Esophagus squamous epithelium (tissue), 4 donors: ENCODE data around the gene NLE1.

Source experiments
- POLR2A ChIP-seq, 4 donors: fragments of 450-650 bp; IDR thresholded peaks; one replicate each; pipeline ENCODE4 v1.6.1; 2017; ENCODE audit warnings: antibody characterized with exemption in 4 of 4, mild to moderate bottlenecking in 4 of 4, moderate library complexity in 3 of 4
- TF ChIP-seq, protein P1 (sequence below), 6 experiments: fragments of 450-650 bp in 4 of 6; fragments of 200-600 bp in 2 of 6; sonication (generic) in 2 of 6; IDR thresholded peaks; one replicate each; pipeline ENCODE4 v1.5.1; 2016 to 2019; ENCODE audit warnings: antibody characterized with exemption in 6 of 6, mild to moderate bottlenecking in 4 of 6, moderate library complexity in 4 of 6

DNA sequence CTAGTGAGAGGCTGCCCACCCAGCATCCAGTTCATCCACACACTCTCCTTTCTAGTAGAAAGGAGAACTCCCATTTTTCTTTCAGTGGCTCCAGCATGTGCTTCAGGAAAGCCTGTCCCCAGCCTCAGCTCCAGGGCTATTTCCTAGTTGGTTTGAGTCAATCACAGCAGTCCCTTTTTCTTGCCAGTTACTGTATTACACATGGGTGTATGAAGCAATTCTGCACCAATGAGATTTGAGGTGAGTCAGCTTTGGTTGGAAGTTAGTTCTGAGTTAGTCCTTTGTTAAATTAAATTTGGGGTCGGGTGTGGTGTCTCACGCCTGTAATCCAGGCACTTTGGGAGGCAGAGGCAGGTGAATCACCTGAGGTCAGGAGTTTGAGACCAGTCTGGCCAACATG is 47.2 kb downstream of the NLE1 start:
- no peak for TF ChIP-seq POLR2A (IDR thresholded peaks at IDR 0.05)
- TF ChIP-seq, protein P1, sequence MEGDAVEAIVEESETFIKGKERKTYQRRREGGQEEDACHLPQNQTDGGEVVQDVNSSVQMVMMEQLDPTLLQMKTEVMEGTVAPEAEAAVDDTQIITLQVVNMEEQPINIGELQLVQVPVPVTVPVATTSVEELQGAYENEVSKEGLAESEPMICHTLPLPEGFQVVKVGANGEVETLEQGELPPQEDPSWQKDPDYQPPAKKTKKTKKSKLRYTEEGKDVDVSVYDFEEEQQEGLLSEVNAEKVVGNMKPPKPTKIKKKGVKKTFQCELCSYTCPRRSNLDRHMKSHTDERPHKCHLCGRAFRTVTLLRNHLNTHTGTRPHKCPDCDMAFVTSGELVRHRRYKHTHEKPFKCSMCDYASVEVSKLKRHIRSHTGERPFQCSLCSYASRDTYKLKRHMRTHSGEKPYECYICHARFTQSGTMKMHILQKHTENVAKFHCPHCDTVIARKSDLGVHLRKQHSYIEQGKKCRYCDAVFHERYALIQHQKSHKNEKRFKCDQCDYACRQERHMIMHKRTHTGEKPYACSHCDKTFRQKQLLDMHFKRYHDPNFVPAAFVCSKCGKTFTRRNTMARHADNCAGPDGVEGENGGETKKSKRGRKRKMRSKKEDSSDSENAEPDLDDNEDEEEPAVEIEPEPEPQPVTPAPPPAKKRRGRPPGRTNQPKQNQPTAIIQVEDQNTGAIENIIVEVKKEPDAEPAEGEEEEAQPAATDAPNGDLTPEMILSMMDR (IDR thresholded peaks at IDR 0.05) = no peak
